Right lobe of liver (tissue), 4 donors: ENCODE data around the gene PIGS.

Source experiments
- CTCF ChIP-seq, 4 donors: fragments of 200-600 bp in 3 of 4; fragments of 450-650 bp in 1 of 4; IDR thresholded peaks; one replicate each; pipeline versions ENCODE4 v1.5.1 to v1.8.0; 2016 to 2022; ENCODE audit warnings: antibody characterized with exemption in 4 of 4, mild to moderate bottlenecking in 2 of 4
- POLR2A ChIP-seq: fragments of 450-650 bp; IDR thresholded peaks from one replicate; pipeline ENCODE4 v1.6.1; 2017; ENCODE audit warnings: antibody characterized with exemption, mild to moderate bottlenecking
- donor health status: DM: no; HTN: no; CAD: no.
- donor health status: DM: no; HTN: no; CAD: no.
- donor health status: DM: no; HTN: yes; CAD: no.

DNA sequence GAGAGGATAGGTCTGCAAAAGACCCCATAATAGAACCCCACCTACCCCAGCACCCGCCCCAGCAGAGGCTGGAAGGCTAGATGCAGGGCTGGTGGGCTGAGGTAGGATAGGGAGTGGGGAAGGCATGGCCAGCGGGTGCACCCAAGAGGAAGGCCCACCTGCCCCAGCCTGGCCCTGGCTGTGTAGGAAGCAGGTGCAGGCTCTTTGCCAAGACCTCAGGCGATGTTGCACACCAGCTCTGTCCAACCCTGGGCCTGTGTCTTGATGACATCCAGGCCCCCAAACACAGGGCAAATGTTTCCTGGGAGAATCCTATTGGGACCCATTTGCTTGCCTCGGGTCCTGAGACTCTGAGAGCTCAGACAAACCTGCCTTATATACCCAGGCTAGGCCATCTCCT is 31.1 kb downstream of the PIGS start:
- TF ChIP-seq POLR2A (no peak), CTCF (IDR thresholded peaks at IDR 0.05) (no peak)
